OCI-LY3 (cell line): Measurements from ENCODE around the gene PACRG.

ENCODE experiments used
- H2AFZ ChIP-seq: fragments of 200-600, 300-600 bp; shearing (Covaris generic); 2 replicates; pipeline ENCODE4 v1.6.0; 2014; ENCODE audit warnings: antibody characterized with exemption, low read depth, low read length
- H3K27ac ChIP-seq: fragments of 200-600, 300-600 bp; sonication (generic); 2 replicates; pipeline ENCODE4 v1.5.1; 2014; ENCODE audit warnings: mild to moderate bottlenecking, low read length, moderate library complexity, mixed read lengths
- H3K27me3 ChIP-seq: fragments of 200-600, 300-600 bp; sonication (generic); 2 replicates; pipeline ENCODE4 v1.6.1; 2014; ENCODE audit warnings: low read depth, low read length, mixed read lengths
- H3K36me3 ChIP-seq: fragments of 200-600, 300-600 bp; sonication (generic); replicated peaks from 2 replicates; pipeline ENCODE3; 2014; ENCODE audit warnings: low read depth, low read length, mixed read lengths
- H3K4me1 ChIP-seq: fragments of 300-600, 200-600 bp; sonication (generic); 2 replicates; pipeline ENCODE4 v1.6.1; 2014; ENCODE audit warnings: low read length, mixed read lengths
- H3K4me2 ChIP-seq: fragments of 200-600, 300-600 bp; sonication (generic); 2 replicates; pipeline ENCODE4 v1.6.1; 2014; ENCODE audit warnings: low read length, mixed read lengths
- H3K4me3 ChIP-seq: fragments of 300-600, 200-600 bp; sonication (generic); 2 replicates; pipeline ENCODE4 v1.5.1; 2014; ENCODE audit warnings: antibody characterized with exemption, mild to moderate bottlenecking, low read length, moderate library complexity
- H3K79me2 ChIP-seq: fragments of 300-600, 200-600 bp; shearing (Covaris generic); 2 replicates; pipeline ENCODE4 v1.6.1; 2014; ENCODE audit warnings: mild to moderate bottlenecking, low read length, mixed read lengths
- H3K9ac ChIP-seq: fragments of 300-600, 200-600 bp; shearing (Covaris generic); 2 replicates; pipeline ENCODE4 v1.6.0; 2014; ENCODE audit warnings: mild to moderate bottlenecking, low read length, moderate library complexity
- H3K9me3 ChIP-seq: fragments of 200-600, 300-600 bp; shearing (Covaris generic); 2 replicates; pipeline ENCODE4 v1.6.1; 2014; ENCODE audit warnings: low read length, mixed read lengths; ENCODE audit not compliant: insufficient read depth
- H4K20me1 ChIP-seq: fragments of 200-600, 300-600 bp; sonication (generic); 2 replicates; pipeline ENCODE4 v1.6.1; 2016; ENCODE audit warnings: low read length, mixed read lengths; ENCODE audit not compliant: insufficient read depth
- CTCF ChIP-seq: fragments of 200-600, 300-600 bp; sonication (generic); IDR thresholded peaks from 2 replicates; pipeline ENCODE4 v1.5.1; 2014; ENCODE audit warnings: antibody characterized with exemption, low read length, low read depth
- EZH2phosphoT487 ChIP-seq: fragments of 200-600 bp; shearing (Covaris generic); IDR thresholded peaks from 2 replicates; pipeline ENCODE4 v1.6.1; 2018; ENCODE audit warnings: antibody characterized with exemption, mixed run types, low read depth

Gene PACRG

DNA sequence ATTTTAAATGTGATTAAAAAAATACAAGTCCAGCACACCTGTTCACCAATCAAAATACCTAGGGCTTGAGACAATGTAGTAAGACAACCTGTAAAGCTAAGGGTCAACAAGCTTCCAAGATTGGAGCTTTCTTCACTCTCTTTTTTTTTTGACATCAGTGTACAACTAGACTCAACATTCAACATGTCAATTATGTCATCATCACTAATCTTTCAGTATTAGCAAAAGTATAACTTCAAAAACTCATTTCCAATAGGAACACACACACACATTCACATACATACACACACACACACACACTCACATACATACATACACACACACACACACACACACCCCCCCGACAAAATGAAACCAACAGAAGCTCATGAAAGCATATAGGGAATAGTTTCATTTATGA, 26.2 kb upstream of the PACRG start:
- no peaks in the 10 kb centered on the region for H3K79me2 ChIP-seq
- H3K4me1 ChIP-seq: no peaks in the 10 kb centered on the region
- H3K4me2 ChIP-seq: no peak overlapping the region
- H3K9me3 ChIP-seq: no peaks in the 10 kb centered on the region
- H3K9ac ChIP-seq: no peak overlapping the region
- H3K4me3 ChIP-seq: no peak overlapping the region
- H3K36me3 ChIP-seq: no peaks in the 10 kb centered on the region
- H3K27ac ChIP-seq: no peak overlapping the region
- H2AFZ ChIP-seq: no peak overlapping the region
- no peaks in the 10 kb centered on the region for H4K20me1 ChIP-seq
- H3K27me3 ChIP-seq: no peaks in the 10 kb centered on the region
- TF ChIP-seq CTCF (no peak), EZH2phosphoT487 (no peak)

DNA sequence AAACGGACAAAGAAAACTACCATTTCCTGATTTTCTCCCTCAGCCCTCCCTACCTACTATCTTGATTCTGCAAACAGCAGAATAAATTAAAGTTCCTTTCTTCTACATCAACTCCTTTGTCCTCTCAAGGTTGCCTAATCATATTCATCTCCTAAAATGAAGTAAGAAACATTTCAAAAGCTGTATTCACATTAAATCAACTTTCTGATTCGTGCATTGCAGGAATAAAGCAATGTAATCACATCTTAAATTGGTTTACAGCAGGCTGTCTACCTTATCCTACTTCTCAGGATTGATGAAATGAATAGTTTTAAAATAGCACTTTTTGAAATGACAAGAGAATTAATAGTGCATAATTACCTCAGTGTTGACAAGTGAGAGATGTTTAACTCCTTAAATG, 25.3 kb upstream of the PACRG start:
- Histone ChIP-seq H3K9me3 (no peaks in the 10 kb centered on the region), H3K27me3 (no peaks in the 10 kb centered on the region), H4K20me1 (no peaks in the 10 kb centered on the region), H3K36me3 (no peaks in the 10 kb centered on the region), H3K79me2 (no peaks in the 10 kb centered on the region), H3K9ac (no peak overlapping the region), H3K4me3 (no peak overlapping the region), H3K27ac (no peak overlapping the region), H3K4me1 (no peaks in the 10 kb centered on the region), H3K4me2 (no peak overlapping the region), H2AFZ (no peak overlapping the region)
- TF ChIP-seq EZH2phosphoT487: no peak

GRCh38 chr6:162704001-162704400, 23.8 kb upstream of the PACRG start:
- TF ChIP-seq EZH2phosphoT487 (no peak), CTCF (no peak)
- no peak overlapping the region for H3K4me2 ChIP-seq
- no peaks in the 10 kb centered on the region for H3K27me3 ChIP-seq
- H2AFZ ChIP-seq: no peak overlapping the region
- H3K4me1 ChIP-seq: no peaks in the 10 kb centered on the region
- no peak overlapping the region for H3K27ac ChIP-seq
- no peaks in the 10 kb centered on the region for H3K79me2 ChIP-seq
- no peaks in the 10 kb centered on the region for H4K20me1 ChIP-seq
- H3K9ac ChIP-seq: no peak overlapping the region
- H3K9me3 ChIP-seq: no peaks in the 10 kb centered on the region
- no peak overlapping the region for H3K4me3 ChIP-seq
- no peaks in the 10 kb centered on the region for H3K36me3 ChIP-seq

GRCh38 chr6:162705736-162706135, 22.0 kb upstream of the PACRG start:
- Histone ChIP-seq H3K9me3 (no peaks in the 10 kb centered on the region), H2AFZ (no peak overlapping the region), H3K27me3 (no peaks in the 10 kb centered on the region), H3K4me3 (no peak overlapping the region), H4K20me1 (no peaks in the 10 kb centered on the region), H3K4me1 (no peaks in the 10 kb centered on the region), H3K9ac (no peak overlapping the region), H3K79me2 (no peaks in the 10 kb centered on the region), H3K36me3 (no peaks in the 10 kb centered on the region), H3K27ac (no peak overlapping the region), H3K4me2 (no peak overlapping the region)
- TF ChIP-seq CTCF (no peak), EZH2phosphoT487 (no peak)

DNA sequence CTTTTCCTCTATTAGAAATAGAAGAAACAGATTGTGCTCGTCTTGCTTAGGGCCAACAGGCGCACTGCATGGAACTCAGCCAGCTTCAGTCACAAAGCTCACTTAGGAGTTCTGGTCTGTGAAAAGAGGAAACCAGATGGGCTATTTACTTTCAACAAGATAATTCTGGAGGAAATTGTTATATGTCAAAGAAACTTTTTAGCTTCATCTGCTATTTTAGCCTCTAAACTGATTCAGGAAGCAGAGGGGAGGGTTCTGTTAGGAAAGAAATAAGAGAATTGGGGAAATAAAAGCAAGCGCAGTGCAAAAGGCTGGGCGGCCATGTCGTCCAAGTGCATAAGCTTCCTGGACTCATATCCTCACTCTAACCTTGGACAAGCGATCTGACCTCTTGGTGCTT, 21.5 kb upstream of the PACRG start:
- Histone ChIP-seq H3K4me3 (no peak overlapping the region), H3K27ac (no peak overlapping the region), H4K20me1 (no peaks in the 10 kb centered on the region), H2AFZ (no peak overlapping the region), H3K79me2 (no peaks in the 10 kb centered on the region), H3K4me1 (no peaks in the 10 kb centered on the region), H3K4me2 (no peak overlapping the region), H3K9ac (no peak overlapping the region), H3K9me3 (no peaks in the 10 kb centered on the region), H3K27me3 (no peaks in the 10 kb centered on the region), H3K36me3 (no peaks in the 10 kb centered on the region)
- TF ChIP-seq CTCF: no peak
- no peak for TF ChIP-seq EZH2phosphoT487
